Measurements from ENCODE around the gene KRTAP5-6.
"Not testable (repeated sequence)": the region's sequence is repeated elsewhere in the genome, so short reads cannot be mapped to it uniquely, and the experiment has no call there.

The KRTAP5-6 gene

DNA sequence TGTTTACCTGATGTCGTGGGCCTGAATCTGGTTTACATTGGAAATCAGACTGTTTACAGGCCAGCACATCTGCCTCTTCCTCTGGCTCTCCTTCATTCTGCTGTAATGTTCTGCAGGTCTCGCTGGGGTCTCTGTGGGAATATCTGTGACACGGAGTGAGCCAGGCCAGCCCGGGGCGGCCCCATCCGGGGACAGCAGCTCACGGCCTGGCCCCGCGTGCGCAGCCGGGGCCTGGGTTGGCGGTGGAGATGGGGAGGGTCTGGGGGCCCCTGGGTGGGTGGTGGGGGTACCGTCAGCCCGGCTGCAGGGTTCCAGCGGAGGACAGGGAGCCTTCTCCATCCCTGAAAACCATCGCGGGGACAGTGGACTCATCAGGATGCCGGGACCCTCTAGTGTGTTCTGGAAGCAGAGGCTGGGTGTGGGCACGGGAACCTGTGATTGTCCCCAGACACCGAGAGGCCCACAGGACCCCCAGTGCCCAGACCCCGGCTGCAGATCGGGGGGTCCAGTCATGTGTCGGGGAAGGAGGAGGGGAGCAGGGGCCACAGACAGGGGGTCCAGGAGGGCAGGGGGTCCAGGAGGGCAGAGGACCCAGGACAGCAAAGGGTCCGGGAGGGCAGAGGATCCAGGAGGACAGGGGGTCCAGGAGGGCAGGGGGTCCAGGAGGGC, 13.0 kb upstream of the KRTAP5-6 start:
- not testable (repeated sequence) for DNase-seq

DNA sequence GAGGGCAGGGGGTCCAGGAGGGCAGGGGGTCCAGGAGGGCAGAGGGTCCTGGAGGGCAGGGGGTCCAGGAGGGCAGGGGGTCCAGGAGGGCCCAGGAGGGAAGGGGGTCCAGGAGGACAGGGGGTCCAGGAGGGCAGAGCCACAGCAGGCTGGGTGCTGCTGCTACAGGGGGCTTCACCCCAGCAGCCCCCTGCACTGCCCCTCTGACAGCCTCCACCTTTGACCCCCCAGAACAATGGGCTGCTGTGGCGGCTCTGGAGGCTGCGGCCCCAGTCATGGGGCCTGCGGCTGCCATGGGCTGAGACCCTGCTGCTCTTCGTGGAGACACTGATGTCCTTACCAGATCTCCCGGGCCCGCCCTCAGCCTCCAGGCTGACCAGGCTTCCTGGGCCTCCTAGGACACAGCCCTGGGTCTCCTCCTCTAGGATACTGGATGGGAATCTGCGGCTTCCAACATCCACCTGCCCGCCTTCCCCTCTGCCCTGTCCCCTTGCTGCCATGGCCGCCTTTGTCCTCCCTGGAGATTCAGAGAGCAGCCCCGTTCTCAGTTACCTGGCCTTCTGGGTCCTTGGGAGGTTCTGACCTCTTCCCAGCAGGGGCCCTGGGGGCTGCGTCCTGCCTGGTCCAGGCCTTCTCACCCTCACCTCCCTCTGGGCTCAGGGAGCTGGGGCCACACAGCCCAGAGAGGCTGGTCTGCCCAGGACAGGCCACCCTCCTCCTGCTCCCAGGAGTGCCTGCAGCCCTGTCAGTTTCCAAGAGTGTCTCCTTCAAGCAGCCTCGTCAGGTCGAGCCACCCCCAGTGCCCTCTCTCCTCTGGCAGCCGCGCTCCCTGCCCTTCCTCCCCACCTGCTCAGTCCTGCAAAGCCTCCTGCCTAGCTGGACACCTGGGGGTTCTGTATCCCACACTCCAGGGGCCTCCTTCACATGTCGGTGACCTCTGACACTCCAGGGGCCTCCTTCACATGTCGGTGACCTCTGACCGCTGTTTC, 11.8 kb upstream of the KRTAP5-6 start:
- DNase-seq, result not testable (repeated sequence)

DNA sequence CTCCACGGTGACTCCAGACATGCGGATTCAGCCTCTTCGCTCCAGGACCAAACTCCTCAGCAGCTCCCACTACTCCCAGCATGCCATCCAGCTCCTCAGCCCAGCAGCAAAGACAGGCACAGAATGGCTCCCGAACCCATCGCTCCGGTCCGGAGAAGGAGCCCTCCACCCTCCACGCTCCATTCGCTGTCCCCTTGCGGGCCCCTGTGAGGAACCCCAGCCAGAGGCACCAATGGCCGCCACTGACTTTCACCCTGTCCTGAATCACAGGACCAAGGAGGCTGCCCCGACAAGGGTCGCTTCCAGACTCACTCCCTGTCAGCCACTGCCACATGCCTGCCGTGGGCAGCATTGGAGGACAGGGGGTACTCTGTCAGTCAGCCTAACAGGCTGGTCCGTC, 10.8 kb upstream of the KRTAP5-6 start:
- not testable (repeated sequence) for DNase-seq

DNA sequence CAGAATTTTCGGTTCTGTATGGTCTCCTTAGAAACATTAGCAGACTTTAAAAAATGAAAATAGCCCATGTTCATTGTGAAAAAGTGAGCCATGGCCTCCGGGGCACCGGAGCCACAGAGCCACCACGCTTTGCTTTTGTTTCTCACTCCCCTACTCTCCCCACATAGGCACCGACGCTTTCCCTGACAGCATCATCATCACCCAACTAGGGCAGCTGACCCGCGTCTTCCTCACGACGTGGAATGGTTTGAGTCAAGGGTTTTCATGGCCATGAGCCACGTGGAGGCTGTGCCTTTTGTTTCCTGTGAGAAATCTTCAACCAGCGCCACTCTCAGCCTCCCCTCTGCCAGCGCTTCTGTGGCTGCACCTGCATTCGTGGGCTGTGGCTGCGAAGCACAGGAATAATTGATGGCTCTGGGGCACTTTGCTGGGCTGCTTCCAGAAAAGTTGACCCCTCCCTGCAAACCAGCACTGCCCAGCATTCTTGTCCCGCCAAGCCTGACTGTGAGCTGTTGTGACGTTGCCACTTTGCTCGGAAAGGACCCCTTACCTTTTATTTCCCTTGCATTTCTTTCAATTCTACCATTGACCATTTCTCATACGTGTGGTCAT, 8.6 kb upstream of the KRTAP5-6 start:
- DNase-seq, result not testable (repeated sequence)

DNA sequence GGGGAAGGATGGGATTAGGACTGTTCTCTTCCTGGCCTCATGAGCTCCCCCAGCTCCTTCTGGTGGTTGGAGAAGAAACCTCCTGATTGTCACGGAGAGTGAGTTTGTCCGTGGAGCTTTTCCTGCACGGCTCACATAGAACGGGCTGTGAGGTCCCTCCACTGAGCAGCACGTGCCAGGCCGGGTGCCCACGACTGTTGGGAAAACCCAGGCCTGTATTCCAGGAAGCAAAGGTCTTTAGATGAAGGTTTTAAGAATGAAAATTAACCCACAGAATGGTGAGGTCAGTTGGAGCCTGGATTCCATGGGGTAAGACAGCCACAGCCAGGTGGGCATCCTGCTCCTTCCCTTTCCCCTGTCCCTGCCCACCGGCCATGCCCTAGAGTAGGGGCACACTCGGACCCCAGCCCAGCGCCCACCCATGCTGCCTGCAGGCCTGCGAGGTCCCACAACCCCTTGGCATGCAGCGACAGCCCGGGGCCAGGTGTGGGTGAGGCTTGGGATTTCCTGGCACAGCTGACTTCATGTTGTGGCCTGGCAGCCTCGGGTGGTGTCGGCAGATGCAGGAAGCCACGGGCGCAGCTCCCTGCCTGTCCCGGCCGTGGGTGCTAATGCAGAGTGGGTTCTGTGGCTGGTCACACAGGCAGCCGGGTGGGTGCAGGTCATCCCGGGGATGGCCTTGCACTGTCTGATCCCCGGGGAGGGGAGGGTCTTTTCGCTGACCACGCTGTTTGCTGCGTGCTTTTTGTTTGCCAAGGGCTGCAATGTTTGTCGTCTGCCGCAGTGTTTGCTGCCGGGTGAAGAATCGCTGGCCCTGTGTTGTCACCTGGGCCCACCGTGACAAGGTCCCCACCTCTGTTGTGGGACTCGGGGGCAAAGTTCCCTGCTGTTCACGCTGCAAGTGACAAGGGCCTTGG, 7.5 kb upstream of the KRTAP5-6 start:
- DNase-seq, result not testable (repeated sequence)

DNA sequence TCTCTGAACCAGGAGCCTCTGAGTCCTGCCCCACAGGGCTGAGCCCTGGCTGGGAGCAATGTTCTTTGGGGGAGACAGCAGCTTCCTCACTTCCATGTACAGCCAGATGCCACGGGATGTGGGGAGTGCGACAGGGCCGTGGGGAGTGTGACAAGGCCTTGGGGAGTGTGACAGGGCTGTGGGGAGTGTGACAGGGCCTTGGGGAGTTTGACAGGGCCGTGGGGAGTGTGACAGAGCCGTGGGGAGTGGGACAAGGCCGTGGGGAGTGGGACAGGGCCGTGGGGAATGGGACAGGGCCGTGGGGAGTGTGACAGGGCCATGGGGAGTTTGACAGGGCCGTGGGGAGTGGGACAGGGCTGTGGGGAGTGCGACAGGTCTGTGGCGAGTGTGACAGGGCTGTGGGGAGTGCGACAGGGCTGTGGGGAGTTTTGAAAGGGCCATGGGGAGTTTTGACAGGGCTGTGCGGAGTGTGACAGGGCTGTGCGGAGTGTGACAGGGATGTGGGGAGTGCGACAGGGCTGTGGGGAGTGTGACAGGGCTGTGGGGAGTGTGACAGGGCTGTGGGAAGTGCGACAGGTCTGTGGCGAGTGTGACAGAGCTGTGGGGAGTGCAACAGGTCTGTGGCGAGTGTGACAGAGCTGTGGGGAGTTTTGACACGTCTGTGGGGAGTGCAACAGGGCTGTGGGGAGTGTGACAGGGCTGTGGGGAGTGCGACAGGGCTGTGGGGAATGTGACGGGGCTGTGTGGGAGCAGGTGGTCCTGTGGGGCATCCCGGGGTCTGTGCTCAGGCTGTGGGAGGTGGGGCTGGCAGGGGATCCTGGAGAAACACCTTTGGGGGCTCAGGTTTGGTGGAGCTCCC, 6.6 kb upstream of the KRTAP5-6 start:
- DNase-seq, result no peak

DNA sequence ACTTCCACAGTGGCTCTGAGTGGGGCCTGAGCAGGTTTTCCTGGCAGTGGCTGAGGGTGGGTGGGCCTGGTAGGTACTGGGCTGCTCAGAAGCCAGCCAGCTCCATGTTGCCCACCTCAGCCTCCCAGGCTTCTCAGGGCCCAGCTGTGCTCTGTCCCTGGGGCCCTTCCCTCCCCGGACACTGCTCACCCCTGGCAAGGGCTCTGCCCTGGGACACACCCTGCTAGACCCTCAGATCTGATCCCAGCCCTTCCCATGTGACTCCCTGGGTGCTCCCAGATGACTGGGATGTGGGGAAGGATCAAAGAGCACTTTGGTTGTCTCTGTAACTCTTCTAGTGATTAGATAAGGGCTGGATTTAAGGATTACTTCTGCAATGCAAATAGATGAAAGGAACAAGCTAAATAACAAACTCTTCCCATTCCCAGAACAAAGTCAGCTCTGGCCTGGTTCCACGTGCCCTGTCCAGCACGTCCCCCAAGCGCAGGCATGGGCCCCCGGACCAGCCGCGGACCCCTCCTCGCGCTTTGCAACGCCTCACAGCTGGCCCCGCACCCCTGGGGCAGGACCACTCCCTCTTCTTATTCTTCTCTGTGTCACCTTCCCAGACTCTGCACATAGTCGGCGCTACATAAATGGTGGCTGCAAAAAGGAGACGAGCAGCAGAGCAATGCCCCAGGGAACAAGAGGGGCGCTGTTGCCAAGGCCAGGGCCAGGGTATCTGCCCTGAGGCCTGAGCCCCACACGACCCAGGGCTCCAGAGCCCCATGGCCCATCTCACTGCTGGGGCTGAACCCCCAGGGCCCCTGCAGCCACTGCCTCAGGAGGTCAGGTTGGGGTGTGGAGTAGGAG, 5.7 kb upstream of the KRTAP5-6 start:
- DNase-seq, result no peak

DNA sequence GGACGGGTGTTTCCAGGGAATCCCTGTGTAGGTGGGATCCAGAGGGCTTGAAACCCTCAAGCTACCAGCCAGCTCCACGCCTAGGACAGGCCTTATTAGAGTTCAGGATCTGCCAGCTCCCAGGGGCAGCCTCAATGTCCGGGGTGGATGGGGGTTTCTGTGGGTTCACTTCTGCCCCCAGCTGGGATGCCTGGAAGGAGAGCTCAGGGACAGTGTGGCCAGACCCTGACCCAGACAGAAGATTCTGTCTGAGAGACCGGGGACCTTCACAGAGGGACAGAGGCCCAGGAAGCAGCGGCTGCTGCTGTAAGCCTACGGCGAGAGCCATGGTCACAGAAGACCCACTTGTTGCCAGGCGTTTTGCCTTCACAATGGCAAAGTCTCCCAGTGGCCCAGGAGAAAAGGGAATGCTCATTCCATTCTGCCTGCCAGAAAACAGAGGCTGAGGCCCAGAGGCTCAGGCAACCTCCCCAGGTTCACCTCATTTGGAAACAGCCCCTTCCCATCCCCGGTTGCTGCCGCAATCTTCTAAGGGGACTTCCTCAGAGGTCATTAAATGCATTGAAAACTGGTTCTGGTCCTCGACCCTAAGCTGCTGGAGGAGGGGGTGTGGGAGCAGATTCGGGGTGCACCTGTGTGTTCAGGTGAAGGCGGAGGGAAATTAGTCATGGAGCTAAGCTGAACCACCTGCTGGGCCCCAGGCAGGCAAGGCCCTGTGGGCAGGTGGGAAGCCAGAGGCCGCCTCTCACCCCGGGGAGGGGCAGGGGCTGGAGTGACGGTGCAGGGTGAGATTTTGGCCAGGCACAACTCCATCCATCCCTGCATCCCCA, 4.9 kb upstream of the KRTAP5-6 start:
- DNase-seq, result no peak

DNA sequence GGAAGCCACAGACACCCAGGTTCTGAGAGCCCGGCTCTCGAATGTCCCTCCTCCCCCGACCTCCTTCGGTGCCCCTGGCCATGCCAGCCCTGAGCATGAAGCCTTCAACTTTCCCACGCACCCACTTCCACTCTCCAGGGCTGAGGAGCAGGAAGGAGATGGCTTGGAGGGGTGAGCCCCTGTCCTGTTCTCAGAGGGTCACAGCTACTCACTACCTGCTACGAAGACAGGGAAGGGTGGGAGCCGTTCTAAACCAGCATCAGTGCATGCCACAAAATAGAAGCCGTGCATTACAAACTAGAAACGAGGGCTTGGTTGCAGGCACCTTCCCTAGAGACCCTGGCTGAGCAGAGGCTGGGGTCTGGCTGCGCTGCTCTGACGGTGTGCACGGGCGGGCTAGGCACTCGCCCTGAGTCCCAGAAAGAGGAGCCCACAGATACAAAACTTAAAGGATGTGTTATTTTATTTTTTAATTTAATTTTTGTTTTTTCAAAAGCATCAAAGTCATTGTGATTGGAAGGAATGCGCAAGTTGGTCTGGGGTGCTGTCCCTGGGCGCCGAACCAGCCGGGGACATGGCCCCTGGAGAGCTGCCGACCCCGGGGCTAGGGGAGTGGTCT, 4.2 kb upstream of the KRTAP5-6 start:
- DNase-seq, result no peak

DNA sequence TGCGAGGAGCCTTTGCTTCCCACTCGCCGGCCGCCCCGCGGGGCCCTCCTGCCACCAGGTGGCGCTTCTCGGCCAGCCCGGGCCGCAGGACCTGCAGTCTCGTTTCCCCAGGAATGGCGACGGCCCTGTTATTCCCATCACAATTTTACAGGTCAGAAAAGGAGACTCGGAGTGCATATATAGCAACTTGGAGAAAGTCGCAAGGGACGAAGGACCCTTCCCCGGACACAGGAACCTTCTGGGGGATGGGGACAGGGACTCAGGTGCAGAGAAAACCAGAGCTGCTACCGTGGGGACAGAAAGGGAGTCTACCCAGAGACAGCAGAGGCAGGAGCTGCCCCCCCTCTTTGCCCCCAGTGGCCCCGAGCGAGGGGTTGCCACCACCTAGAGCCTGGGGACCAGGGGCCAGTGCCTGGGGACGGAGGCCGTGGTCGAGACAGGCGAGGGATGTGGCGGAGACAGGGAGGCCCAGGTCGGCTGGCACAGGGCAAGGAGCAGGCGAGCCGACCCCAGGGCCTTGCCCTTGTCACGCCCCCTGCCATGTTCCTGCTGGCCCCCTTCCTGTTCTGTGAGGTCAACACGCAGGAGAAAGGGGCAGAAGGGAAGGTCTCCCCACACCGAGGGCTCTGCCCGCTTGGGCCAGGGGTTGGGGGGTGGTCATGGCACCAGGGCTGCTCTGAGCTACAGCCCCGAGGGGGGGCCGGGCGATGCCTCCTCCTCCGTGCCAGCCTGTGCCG, 3.5 kb upstream of the KRTAP5-6 start:
- DNase-seq, result peak; percentile 43 to 83

DNA sequence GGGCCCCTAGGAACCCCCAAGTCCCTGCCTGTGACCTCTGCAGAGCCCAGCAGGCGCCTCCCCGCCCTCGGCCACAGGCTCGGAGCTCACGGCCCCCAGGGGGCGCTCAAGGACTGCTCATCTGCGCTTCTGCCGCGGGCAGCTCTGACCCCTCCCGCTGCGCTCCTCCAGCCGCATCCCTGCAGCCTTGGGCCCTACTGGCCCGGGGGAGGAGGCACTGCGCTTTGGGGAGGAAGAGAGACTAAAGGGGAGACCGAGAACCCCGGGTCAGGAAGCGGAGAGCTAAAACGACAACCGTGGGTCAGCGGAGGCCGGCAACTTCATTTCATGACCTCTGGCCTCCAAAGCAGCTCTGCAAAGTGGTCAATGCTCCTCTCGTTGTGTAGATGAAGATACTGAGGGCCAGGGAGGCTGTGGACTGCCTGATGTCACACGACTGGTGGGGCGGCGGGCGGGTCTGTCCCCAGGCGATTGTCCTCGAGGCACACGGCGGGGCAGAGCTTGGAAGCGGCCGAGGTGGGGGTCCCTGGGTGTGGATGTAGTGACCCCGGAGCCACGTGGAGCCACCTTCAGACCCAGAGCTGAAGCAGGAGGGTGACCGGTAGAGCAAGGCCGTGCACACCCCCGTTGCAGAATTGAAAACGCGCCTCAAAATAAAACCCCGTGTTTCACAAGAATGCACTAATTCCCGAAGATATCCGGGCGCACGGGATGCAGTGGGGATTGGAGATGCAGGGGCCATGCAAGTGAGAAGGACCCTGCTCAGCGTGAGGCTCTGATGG, 2.7 kb upstream of the KRTAP5-6 start:
- DNase-seq, result peak in 1 of 2 experiments; percentile 86

DNA sequence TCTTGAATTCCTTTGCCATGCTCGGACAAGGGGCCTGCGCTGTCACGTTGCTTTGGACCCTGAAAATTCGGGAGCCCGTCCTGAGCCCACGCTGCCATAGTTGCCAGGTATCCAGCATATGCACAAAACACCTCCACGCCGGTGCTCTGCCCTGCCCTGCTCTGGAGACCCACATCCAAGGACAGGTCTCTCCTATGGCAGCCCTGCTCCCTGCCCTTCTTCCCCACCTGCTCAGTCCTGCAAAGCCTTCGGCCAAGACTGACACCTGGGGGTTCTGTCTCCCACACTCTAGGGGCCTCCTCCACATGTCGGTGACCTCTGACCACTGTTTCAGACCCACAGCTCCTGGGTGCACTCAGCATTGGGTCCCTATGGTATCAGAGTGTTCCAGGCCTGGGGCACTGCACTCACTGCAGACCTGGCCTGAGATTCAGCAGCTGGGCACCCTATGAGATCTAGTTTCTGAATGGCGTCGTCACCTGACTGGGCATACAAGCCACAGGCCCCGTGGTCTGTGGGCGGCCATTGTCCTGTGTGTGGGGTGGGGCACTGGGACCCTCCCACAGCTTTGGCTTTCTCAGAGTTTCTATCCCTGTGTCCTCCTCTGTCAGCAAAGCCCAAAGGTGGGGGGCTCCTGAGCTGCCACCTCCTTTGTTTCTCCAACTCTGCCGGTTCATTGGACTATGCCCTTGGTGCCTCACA, 2.0 kb upstream of the KRTAP5-6 start:
- DNase-seq, result no peak

DNA sequence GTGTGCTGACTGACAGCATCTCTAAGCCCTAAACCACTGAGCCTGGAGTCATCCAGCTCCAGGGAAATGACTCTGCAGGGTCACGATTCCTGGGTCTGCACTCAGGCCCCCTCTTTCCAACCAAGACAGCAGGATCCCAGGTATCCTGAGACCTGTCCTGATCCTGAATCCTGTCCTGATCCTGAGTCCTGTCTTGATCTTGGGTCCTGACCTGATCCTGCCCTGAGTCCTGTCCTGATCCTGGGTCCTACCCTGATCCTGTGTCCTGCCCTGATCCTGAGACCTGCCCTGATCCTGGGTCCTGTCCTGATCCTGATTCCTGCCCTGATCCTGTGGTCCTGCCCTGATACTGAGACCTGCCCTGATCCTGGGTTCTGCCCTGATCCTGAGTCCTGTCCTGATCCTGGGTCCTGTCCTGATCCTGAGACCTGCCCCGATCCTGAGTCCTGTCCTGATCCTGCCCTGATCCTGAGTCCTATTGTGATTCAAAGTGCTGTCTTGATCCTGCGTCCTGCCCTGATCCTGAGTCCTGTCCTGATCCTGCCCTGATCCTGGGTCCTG, 1.4 kb upstream of the KRTAP5-6 start:
- DNase-seq, result no peak

DNA sequence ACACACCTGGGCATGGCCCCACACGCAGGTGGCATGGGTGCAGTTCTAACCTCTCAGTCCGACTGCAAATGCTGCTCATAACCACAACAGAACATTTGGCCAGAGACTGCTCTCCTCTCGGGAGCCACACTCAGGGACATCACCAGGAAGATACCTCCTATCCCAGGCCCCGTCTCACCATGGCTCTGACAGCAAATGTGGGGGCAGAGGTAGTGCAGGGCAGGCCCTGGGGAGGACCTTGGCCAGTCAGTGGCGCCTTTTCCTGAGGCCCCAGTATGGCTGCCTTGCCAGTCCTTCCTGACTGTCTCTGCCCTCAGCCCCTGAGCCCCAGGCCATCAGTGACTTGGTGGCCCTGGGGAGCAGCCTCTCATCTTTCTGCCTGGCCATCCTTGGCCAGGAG, 2.8 kb downstream of the KRTAP5-6 start:
- DNase-seq, result no peak

DNA sequence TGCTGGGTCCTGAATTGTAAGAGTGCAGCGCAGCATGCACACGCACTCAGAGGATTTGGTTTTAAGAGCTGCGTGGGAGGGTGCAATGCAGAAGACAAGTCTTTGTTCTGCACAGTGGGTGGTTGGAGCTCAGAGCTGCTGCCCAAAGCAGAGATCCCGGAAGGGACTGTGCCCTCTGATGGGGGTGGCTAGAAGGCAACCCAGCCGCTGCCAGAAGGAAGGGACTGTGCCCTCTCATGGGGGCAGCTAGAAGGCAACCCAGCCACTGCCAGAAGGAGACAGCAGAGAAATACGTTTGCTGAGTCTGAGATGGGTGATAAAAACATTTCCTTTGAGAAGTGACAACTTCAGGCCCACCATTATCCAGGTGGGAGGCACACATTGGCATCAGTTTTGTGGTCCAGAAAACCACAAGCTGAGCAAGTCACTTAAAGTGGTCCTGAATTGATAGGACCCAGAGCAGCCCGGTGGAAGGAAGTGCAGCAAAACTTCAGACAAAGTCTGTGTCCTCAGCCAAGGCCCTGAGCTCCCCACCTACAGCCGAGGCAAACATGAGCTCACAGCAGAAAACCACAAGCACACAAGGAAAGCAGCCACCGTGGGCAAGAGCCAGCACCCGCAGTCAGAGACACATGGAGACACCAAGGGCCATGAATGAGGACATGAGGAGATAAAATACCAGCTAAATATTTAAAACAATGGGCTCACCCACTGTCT, 4.3 kb downstream of the KRTAP5-6 start:
- DNase-seq, result no peak

DNA sequence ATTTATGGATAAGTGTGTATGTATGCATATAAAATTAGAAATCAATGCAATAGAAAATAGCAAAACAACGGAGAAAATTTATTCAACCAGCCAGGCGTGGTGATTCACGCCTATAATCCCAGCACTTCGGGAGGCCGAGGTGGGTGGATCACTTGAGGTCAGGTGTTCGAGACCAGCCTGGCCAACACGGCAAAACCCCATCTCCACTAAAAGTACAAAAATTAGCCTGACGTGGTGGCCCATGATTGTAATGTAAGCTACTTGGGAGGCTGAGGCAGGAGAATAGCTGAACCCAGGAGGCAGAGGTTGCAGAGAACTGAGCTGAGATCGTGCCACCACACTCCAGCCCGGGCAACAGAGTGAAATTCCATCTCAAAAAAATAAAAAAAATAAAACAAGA, 5.5 kb downstream of the KRTAP5-6 start:
- DNase-seq, result no peak
